A673 (cell line): ENCODE results near the gene LAS1L. TPM values are rescaled to one million over a fixed set of nuclear protein-coding genes. Genes with fewer than 3 reads are reported as not detected.

Experiments
- Bru-seq: library from RNA; stranded (reverse); fragments of 400-500 nt; gene quantifications from one replicate; lab custom pipeline; 2021; lab: Mats Ljungman, UMichigan
- BruChase-seq, 2 experiments: library from RNA; stranded (reverse); fragments of 400-500 nt; gene quantifications; one replicate each; lab custom pipeline; 2021; lab: Mats Ljungman, UMichigan
- BruUV-seq: library from RNA; stranded (reverse); fragments of 400-500 nt; replicated peaks from 2 replicates; lab custom pipeline; 2021; lab: Mats Ljungman, UMichigan
- CTCF ChIA-PET: fragments of 300-600 bp; sonication (Branson Sonifier 250); formaldehyde crosslinking; loops from one replicate; lab custom pipeline; 2022; ENCODE audit warnings: antibody characterized with exemption; lab: Charles Lee
- POLR2A ChIA-PET: fragments of 300-600 bp; sonication (Branson Sonifier 250); formaldehyde crosslinking; loops from one replicate; lab custom pipeline; 2022; ENCODE audit warnings: antibody characterized with exemption; ENCODE audit not compliant: low non-redundant PET; lab: Charles Lee
- DNase-seq: peaks from one replicate; pipeline ENCODE4 v3.0.0-alpha.2; 2015; ENCODE audit warnings: low spot score
- H3K27ac ChIP-seq: fragments of 200-600 bp; sonication (generic); 2 replicates; pipeline ENCODE4 v1.5.1; 2016; ENCODE audit warnings: mixed run types, low read depth, mild to moderate bottlenecking, mixed read lengths, antibody characterized with exemption, low read length; ENCODE audit not compliant: poor library complexity, severe bottlenecking
- H3K27me3 ChIP-seq: fragments of 200-600 bp; sonication (generic); replicated peaks from 2 replicates; pipeline ENCODE4 v1.6.1; 2017; ENCODE audit warnings: mixed run types, low read depth, mild to moderate bottlenecking, mixed read lengths, antibody characterized with exemption, low read length; ENCODE audit not compliant: insufficient read depth, poor library complexity
- H3K36me3 ChIP-seq: fragments of 200-600 bp; sonication (generic); 2 replicates; pipeline ENCODE4 v1.6.1; 2016; ENCODE audit warnings: mixed run types, mild to moderate bottlenecking, mixed read lengths, antibody characterized with exemption, low read length; ENCODE audit not compliant: insufficient read depth, poor library complexity, severe bottlenecking
- H3K4me1 ChIP-seq: fragments of 200-600 bp; sonication (generic); 2 replicates; pipeline ENCODE4 v1.6.1; 2017; ENCODE audit warnings: mixed run types, mild to moderate bottlenecking, mixed read lengths, antibody characterized with exemption, low read length; ENCODE audit not compliant: insufficient read depth, poor library complexity, severe bottlenecking
- H3K4me3 ChIP-seq: fragments of 200-600 bp; sonication (generic); 2 replicates; pipeline ENCODE4 v1.5.1; 2016; ENCODE audit warnings: low read depth, mixed run types, mild to moderate bottlenecking, mixed read lengths, low read length; ENCODE audit not compliant: poor library complexity, severe bottlenecking
- H3K9me3 ChIP-seq: fragments of 200-600 bp; sonication (generic); 2 replicates; pipeline ENCODE4 v1.6.1; 2016; ENCODE audit warnings: mixed run types, low read depth, mild to moderate bottlenecking, mixed read lengths, antibody characterized with exemption, low read length; ENCODE audit not compliant: poor library complexity, severe bottlenecking
- CTCF ChIP-seq: fragments of 300-800, 200-600 bp; sonication (generic); conservative IDR thresholded peaks from 2 replicates; pipeline ENCODE4 v1.5.1; 2017; ENCODE audit warnings: low read depth, mild to moderate bottlenecking, antibody characterized with exemption, low read length, moderate library complexity, mixed read lengths
- EZH2 ChIP-seq: fragments of 200-600 bp; sonication (generic); IDR thresholded peaks from 2 replicates; pipeline ENCODE4 v1.6.1; 2017; ENCODE audit warnings: borderline replicate concordance, low read depth, mild to moderate bottlenecking, mixed read lengths, antibody characterized with exemption, low read length; ENCODE audit not compliant: poor library complexity, severe bottlenecking
- intact Hi-C: fragments of 100-400 bp; cut with micrococcal nuclease; formaldehyde crosslinking; loops from one replicate; pipeline ENCODE4 v1.10.0; 2022; ENCODE audit not compliant: unreplicated experiment
- long read RNA-seq: library from polyadenylated mRNA; stranded (forward); transcript quantifications from one replicate; pipeline ENCODE4 v2.0.0, GENCODE V29; 2022
- total RNA-seq: library from RNA; stranded (reverse); gene quantifications from 2 replicates; pipeline ENCODE4 v1.2.3, GENCODE V29; 2021

Gene LAS1L
- 65.4 and 66.9 TPM in 2 replicates for total RNA-seq
- Bru-seq, nascent RNA, result percentile 78 among the genes with signal in this experiment
- BruChase-seq, experiment 1, labeled RNA remaining after a 2-hour chase, result percentile 84 among the genes with signal in this experiment
- percentile 87 among the genes with signal in this experiment for BruChase-seq, experiment 2, labeled RNA remaining after a 6-hour chase
- long read RNA-seq, transcript LAS1L-203 (14 exons, 2,439 nt), result minor isoform, 65 of 296 reads
- long read RNA-seq, transcript LAS1L-202 (13 exons, 2,386 nt), result major isoform, 165 of 296 reads
- long read RNA-seq, partial matches to known transcripts, result 11 of 296 reads
- long read RNA-seq, other reads (novel, unspliced or antisense), result 55 of 296 reads

- CTCF ChIA-PET, result no interaction called here
- intact Hi-C loops, result no loop called here
- Histone ChIP-seq H3K36me3 (peaks cover 8% of the 10 kb centered on the region), H3K4me3 (peak within 1 kb of the TSS; percentile 70), H3K4me1 (no peaks in the 10 kb centered on the region), H3K27ac (peak within 1 kb of the TSS; percentile 58), H3K27me3 (no peaks in the 10 kb centered on the region), H3K9me3 (no peaks in the 10 kb centered on the region)
- no TSS peak for BruUV-seq
- POLR2A ChIA-PET, result no interaction called here
- TF ChIP-seq EZH2 (no peak), CTCF (no peak)
- peak; percentile 94 for DNase-seq
Observed at GRCh38 chrX:65534450-65535292, at the start of gene LAS1L. Gene LAS1L (minus strand): TSS chrX:65534787. CDS start chrX:65534715, 72 bp downstream.

GRCh38 chrX:65582450-65583082, 48.0 kb upstream of the LAS1L start:
- Histone ChIP-seq H3K9me3 (no peaks in the 10 kb centered on the region), H3K4me3 (no peak overlapping the region), H3K27me3 (no peaks in the 10 kb centered on the region), H3K36me3 (no peaks in the 10 kb centered on the region), H3K4me1 (no peaks in the 10 kb centered on the region), H3K27ac (no peak overlapping the region)
- ChIA-PET POLR2A (no interaction called here), CTCF (interaction anchor here (0.5 to 1.0 kb wide), 4 partner anchors 65 to 826 kb away, joined by 3 to 6 read pairs (median 4); no protein-coding TSS in a partner anchor)
- TF ChIP-seq CTCF (no peak), EZH2 (no peak)
- DNase-seq, result no peak
- intact Hi-C loops, result loop anchor here (1.0 to 5.0 kb wide), 4 partner anchors 404 to 1148 kb away; no protein-coding TSS in a partner anchor
- no TSS peak for BruUV-seq
